Dermis blood vessel endothelial cell (primary cell): ENCODE data around the gene PLEKHF1. TPM values are rescaled to one million over a fixed set of nuclear protein-coding genes. Genes with fewer than 3 reads are reported as not detected.
A peak's percentile ranks its signal among the peaks of the same experiment; 100 is the strongest.

Experiments used
- DNase-seq: peaks from one replicate; pipeline ENCODE4 v3.0.0; 2010
- total RNA-seq: library from RNA; depleted of rRNA; stranded (reverse); fragments of >200 nt; gene quantifications from 2 replicates; pipeline ENCODE4 v1.2.3, GENCODE V29; 2014

Gene PLEKHF1
- total RNA-seq, 1 donor from 2014 or later, result 12.3 TPM

- peak; percentile 37 for DNase-seq
These were observed 15.2 kb downstream of the PLEKHF1 start for GRCh38 chr19:29680447-29680846.

GRCh38 chr19:29680937-29681336, 15.7 kb downstream of the PLEKHF1 start:
- DNase-seq, result no peak

GRCh38 chr19:29681422-29682235, 16.4 kb downstream of the PLEKHF1 start:
- no peak for DNase-seq

GRCh38 chr19:29682236-29682895, 17.1 kb downstream of the PLEKHF1 start:
- no peak for DNase-seq

- no peak for DNase-seq
These were observed 17.7 kb downstream of the PLEKHF1 start for GRCh38 chr19:29683009-29683408.

GRCh38 chr19:29685326-29685725, 20.1 kb downstream of the PLEKHF1 start:
- no peak for DNase-seq

DNA sequence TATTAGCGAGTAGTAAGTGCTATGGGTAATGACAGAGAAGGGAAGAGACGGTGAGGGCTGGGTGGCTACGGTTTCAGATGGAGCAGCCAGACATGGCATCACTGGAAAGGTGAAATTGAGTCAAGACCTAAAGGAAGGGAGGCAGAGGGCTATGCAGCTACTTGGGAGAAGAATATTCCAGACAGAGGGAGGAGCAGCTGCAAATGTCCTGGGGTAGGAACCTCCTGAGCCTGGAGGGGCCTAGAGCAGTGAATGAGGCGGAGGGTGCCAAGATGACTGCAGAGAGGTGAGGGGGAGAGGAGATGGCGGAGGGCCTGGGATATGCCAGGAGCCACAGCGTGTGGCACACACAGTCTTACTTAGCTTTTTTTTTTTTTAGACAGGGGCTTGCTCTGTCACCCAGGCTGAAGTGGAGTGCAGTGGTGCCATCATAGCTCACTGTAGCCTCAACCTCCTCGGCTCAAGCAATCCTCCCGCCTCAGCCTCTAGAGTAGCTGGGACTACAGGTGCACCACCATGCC, 21.1 kb downstream of the PLEKHF1 start:
- DNase-seq, result no peak

DNA sequence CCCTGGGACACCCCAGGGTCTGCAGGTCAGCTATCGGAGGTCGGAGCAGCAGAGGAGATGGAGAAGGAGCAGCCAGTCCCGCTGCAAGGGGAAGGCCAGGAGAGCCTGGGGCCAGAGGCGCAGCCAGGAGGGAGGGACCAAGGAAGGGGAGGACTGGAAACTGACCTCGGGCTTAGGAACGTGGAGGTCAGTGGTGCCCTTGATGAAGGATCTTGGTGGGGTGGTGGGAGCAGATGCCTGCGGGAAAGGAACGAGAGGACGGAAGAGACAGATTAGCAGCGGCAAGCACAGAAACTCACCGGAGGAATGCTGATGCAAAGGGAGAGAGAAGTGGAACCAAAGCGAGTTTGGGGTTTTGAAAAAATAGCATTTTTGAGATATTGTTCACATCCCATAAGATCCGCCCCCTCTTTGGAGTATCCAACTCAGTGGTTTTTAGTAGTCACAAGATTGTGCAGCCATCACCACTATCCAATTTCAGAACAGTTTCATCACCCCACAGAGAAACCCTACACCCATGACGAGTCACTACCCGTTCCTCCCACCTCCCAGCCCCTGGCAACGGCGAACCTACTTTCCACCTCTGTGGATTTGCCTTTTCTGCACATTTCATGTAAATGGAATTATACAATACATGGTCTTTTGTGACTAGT, 22.1 kb downstream of the PLEKHF1 start:
- DNase-seq, result no peak

DNA sequence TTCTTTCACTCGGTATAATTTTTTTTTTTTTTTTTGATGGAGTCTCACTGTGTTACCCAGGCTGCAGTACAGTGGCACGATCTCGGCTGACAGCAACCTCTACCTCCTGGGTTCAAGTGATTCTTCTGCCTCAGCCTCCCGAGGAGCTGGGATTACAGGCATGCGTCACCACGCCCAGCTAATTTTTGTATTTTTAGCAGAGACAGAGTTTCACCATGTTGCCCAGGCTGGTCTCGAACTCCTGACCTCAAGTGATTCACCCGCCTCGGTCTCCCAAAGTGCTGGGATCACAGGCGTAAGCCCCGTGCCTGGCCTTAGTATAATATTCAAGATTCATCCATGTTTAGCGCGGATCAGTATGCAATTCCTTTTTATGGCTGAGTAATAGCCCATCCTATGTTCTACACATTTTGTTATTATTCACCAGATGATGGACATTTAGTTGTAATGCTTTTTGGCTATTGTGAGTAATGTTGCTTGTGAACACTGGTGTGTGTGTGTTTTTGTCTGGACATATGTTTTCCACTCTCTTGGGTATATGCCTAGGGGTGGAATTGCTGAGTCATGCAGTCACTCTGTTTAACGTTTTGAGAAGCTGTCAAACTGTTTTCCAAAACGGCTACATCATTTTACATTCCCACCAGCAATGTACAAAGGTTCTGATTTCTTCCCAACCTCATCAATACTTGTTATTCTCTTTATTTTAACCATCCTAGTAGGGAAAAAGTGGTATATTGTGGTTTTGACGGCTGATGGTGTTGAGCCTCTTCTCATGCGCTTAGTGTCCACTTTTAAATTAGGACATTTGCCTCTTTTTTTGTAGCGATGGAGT, 22.9 kb downstream of the PLEKHF1 start:
- peak; percentile 26 for DNase-seq

- DNase-seq, result peak; percentile 63
These were observed 25.6 kb downstream of the PLEKHF1 start for GRCh38 chr19:29690842-29691241.

DNA sequence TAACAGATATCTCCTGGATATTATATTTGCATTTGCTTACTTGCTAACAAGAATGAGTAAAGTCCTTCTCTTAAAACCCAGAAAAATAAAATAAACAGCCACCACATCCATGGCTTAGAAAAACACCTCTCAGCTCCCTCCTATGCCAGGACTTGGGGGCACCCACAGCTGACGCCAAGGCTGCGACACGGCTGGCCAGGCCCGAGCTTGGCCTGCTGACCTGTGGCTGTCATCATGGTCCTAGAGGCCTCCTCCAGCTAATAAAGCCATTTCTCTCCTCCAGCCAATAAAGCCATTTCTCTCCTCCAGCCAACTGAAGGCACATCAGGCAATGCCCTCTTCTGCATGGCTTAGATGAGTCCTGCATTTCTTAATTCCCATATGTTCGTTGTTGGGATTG, 28.9 kb downstream of the PLEKHF1 start:
- no peak for DNase-seq

GRCh38 chr19:29694669-29695627, 29.7 kb downstream of the PLEKHF1 start:
- DNase-seq, result peak; percentile 84

GRCh38 chr19:29695765-29696564, 30.7 kb downstream of the PLEKHF1 start:
- no peak for DNase-seq

- no peak for DNase-seq
These were observed 31.2 kb downstream of the PLEKHF1 start for GRCh38 chr19:29696565-29696846.

GRCh38 chr19:29697523-29698261, 32.4 kb downstream of the PLEKHF1 start:
- DNase-seq, result no peak

GRCh38 chr19:29699861-29700260, 34.6 kb downstream of the PLEKHF1 start:
- DNase-seq, result no peak

DNA sequence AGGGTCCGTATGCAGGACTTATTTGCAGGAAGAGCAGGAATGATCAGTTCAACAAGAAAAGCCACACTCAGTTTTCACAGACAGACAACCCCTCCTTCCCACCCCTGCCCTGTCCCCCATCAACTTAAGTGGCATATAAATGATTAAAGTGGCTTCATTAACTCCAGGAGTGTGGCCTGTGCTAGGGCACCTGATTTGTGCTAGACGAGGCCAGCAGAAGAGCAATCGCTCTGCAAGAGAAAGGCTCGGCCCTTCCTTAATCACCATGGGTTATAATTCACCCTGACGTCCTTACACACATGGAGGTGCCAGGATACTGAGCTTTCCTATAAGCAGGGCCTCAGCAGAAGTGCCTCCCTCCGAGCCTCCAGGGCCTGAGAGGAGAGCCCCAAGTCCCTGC, 35.2 kb downstream of the PLEKHF1 start:
- DNase-seq, result no peak

GRCh38 chr19:29702161-29702962, 37.1 kb downstream of the PLEKHF1 start:
- DNase-seq, result no peak

- DNase-seq, result no peak
These were observed 37.7 kb downstream of the PLEKHF1 start for GRCh38 chr19:29702963-29703320.
